HepG2 (cell line): Measurements from ENCODE around the gene NXPE3. TPM values are rescaled to one million over a fixed set of nuclear protein-coding genes. Genes with fewer than 3 reads are reported as not detected.

Source experiments
- AGO1 ChIP-seq: fragments of 200-400 bp; formaldehyde crosslinking; IDR thresholded peaks from 2 replicates; pipeline ENCODE4 v1.6.1; 2017; ENCODE audit warnings: mild to moderate bottlenecking, low read depth, low read length, moderate library complexity; ENCODE audit not compliant: poor library complexity, severe bottlenecking
- ARID4A ChIP-seq: sonication (generic); formaldehyde crosslinking; IDR thresholded peaks from 2 replicates; pipeline ENCODE4 v1.5.0; 2020; ENCODE audit warnings: mild to moderate bottlenecking, missing genetic modification reagents, borderline replicate concordance
- BRCA1 ChIP-seq: sonication (generic); formaldehyde crosslinking; IDR thresholded peaks from 2 replicates; pipeline ENCODE4 v1.4.0; 2020; ENCODE audit warnings: missing genetic modification reagents
- CBX1 ChIP-seq: IDR thresholded peaks from one replicate; pipeline ENCODE4 v1.6.1; 2016; ENCODE audit warnings: antibody characterized with exemption, low read depth
- CREM ChIP-seq, 2 experiments: sonication (generic) in 1 of 2; formaldehyde crosslinking in 1 of 2; IDR thresholded peaks; 2 replicates each; pipeline versions ENCODE4 v1.4.0 to v1.6.1; 2016 to 2020; ENCODE audit warnings: antibody characterized with exemption in 1 of 2, mild to moderate bottlenecking in 1 of 2, missing genetic modification reagents in 1 of 2
- GABPA ChIP-seq, 2 experiments: IDR thresholded peaks; 2 replicates each; pipeline ENCODE4 v1.6.1; 2011 to 2016; ENCODE audit warnings: low read depth in 2 of 2, low read length in 1 of 2, missing biosample characterization in 1 of 2, missing genetic modification characterization in 1 of 2
- MAFK ChIP-seq, 2 experiments: IDR thresholded peaks in 1 of 2; conservative IDR thresholded peaks in 1 of 2; 2 replicates each; pipeline ENCODE4 v1.6.1; 2011; ENCODE audit warnings: improper control_type of control experiment in 2 of 2, low read length in 2 of 2
- MEF2D ChIP-seq: sonication (generic); formaldehyde crosslinking; IDR thresholded peaks from 2 replicates; pipeline ENCODE4 v1.5.1; 2020; ENCODE audit warnings: mild to moderate bottlenecking, missing genetic modification reagents
- NCOA1 ChIP-seq: sonication (generic); formaldehyde crosslinking; IDR thresholded peaks from 2 replicates; pipeline ENCODE4 v1.9.0; 2021; ENCODE audit warnings: missing genetic modification reagents
- NCOA5 ChIP-seq: sonication (generic); formaldehyde crosslinking; IDR thresholded peaks from 2 replicates; pipeline ENCODE4 v1.4.0; 2020; ENCODE audit warnings: missing genetic modification reagents
- SMC3 ChIP-seq: IDR thresholded peaks from 2 replicates; pipeline ENCODE4 v1.6.1; 2011; ENCODE audit warnings: low read length, improper control_type of control experiment
- TBX3 ChIP-seq: fragments of 450-650 bp; IDR thresholded peaks from 2 replicates; pipeline ENCODE4 v1.6.1; 2017; ENCODE audit warnings: antibody characterized with exemption, mild to moderate bottlenecking, inconsistent platforms, borderline replicate concordance
- ZFP91 ChIP-seq: sonication (generic); formaldehyde crosslinking; IDR thresholded peaks from 2 replicates; pipeline ENCODE4 v1.9.0; 2022; ENCODE audit warnings: missing genetic modification reagents, mild to moderate bottlenecking, borderline replicate concordance
- ZNF670 ChIP-seq: sonication (generic); formaldehyde crosslinking; IDR thresholded peaks from 2 replicates; pipeline ENCODE4 v1.8.0; 2022; ENCODE audit warnings: mild to moderate bottlenecking, missing genetic modification reagents, borderline replicate concordance
- polyA plus RNA-seq, 8 experiments: library from polyadenylated mRNA; depleted of rRNA in 3 of 8; stranded (reverse) in 7 of 8; unstranded in 1 of 8; fragments of >200 nt; fragmentation: Illumina TruSeq in 4 of 8; extraction: Trizol in 4 of 8; gene quantifications; 2 replicates each; pipeline versions ENCODE4 v1.2.1 to v1.2.3, GENCODE V29; 2011 to 2016; ENCODE audit warnings: low read depth in 4 of 8, missing spikeins in 1 of 8, mixed read lengths in 1 of 8; ENCODE audit not compliant: insufficient read depth in 1 of 8
- total RNA-seq, 5 experiments: library from RNA; depleted of rRNA; stranded (reverse); fragments of >200 nt; fragmentation: Illumina TruSeq; extraction: Trizol; gene quantifications; 2 replicates each; pipeline ENCODE4 v1.2.3, GENCODE V29; 2016; ENCODE audit warnings: low read depth in 1 of 5
- TF ChIP-seq, protein P1 (sequence below): sonication (generic); formaldehyde crosslinking; IDR thresholded peaks from 2 replicates; pipeline ENCODE4 v1.4.0; 2020; ENCODE audit warnings: mild to moderate bottlenecking, missing genetic modification reagents
- TF ChIP-seq, protein P2 (sequence below): sonication (generic); formaldehyde crosslinking; IDR thresholded peaks from 2 replicates; pipeline ENCODE4 v1.5.0; 2020; ENCODE audit warnings: mild to moderate bottlenecking, missing genetic modification reagents, borderline replicate concordance

Gene NXPE3
- total and polyA plus RNA-seq, 2 of the 13 experiments (the other 11 are each of a cell fraction or from before 2014, with no cell fraction given): 3.5 to 4.7 TPM

- TF ChIP-seq BRCA1 (CRISPR knock-in tag) (peak; percentile 62), TBX3 (peak; percentile 37; the same call in 1 of the 2 replicates), AGO1 (no peak), CREM (IDR thresholded peaks at IDR 0.05) (no peak), CREM (CRISPR knock-in tag; IDR thresholded peaks at IDR 0.05) (no peak), NCOA5 (CRISPR knock-in tag) (no peak), CBX1 (no peak), GABPA (IDR thresholded peaks at IDR 0.05; ENCODE audit: low read depth, low read length) (no peak), GABPA (CRISPR knock-in tag; IDR thresholded peaks at IDR 0.05; ENCODE audit: low read depth) (no peak), MEF2D (CRISPR knock-in tag) (peak; percentile 43; the same call in 1 of the 2 replicates), ZFP91 (CRISPR knock-in tag) (peak; percentile 51; the same call in 1 of the 2 replicates), ARID4A (peak; percentile 72), ZNF670 (CRISPR knock-in tag) (0 out of 2 replicates have a peak, but pooled peaks have one; percentile 47), MAFK (conservative IDR thresholded peaks at IDR 0.05 in 1 of 2, IDR thresholded peaks at IDR 0.05 in 1 of 2; ENCODE audit: low read length in 2 of 2) (no peak), NCOA1 (no peak), SMC3 (no peak)
- TF ChIP-seq, protein P1, sequence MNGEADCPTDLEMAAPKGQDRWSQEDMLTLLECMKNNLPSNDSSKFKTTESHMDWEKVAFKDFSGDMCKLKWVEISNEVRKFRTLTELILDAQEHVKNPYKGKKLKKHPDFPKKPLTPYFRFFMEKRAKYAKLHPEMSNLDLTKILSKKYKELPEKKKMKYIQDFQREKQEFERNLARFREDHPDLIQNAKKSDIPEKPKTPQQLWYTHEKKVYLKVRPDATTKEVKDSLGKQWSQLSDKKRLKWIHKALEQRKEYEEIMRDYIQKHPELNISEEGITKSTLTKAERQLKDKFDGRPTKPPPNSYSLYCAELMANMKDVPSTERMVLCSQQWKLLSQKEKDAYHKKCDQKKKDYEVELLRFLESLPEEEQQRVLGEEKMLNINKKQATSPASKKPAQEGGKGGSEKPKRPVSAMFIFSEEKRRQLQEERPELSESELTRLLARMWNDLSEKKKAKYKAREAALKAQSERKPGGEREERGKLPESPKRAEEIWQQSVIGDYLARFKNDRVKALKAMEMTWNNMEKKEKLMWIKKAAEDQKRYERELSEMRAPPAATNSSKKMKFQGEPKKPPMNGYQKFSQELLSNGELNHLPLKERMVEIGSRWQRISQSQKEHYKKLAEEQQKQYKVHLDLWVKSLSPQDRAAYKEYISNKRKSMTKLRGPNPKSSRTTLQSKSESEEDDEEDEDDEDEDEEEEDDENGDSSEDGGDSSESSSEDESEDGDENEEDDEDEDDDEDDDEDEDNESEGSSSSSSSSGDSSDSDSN (CRISPR knock-in tag): peak; percentile 68
- TF ChIP-seq, protein P2, sequence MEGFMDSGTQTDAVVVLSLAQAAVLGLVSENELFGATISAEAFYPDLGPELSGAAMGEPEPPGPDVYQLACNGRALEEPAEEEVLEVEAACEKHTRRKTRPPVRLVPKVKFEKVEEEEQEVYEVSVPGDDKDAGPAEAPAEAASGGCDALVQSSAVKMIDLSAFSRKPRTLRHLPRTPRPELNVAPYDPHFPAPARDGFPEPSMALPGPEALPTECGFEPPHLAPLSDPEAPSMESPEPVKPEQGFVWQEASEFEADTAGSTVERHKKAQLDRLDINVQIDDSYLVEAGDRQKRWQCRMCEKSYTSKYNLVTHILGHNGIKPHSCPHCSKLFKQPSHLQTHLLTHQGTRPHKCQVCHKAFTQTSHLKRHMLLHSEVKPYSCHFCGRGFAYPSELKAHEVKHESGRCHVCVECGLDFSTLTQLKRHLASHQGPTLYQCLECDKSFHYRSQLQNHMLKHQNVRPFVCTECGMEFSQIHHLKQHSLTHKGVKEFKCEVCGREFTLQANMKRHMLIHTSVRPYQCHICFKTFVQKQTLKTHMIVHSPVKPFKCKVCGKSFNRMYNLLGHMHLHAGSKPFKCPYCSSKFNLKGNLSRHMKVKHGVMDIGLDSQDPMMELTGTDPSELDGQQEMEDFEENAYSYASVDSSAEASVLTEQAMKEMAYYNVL (CRISPR knock-in tag): peak; percentile 81; the same call in 1 of the 2 replicates
Observed at GRCh38 chr3:101779047-101779821, at the start of gene NXPE3 (continued).
